Liver (tissue), 9 donors: Measurements from ENCODE around the gene NFU1. TPM values are rescaled to one million over a fixed set of nuclear protein-coding genes. Genes with fewer than 3 reads are reported as not detected.

Experiments used
- DNase-seq: peaks from one replicate; pipeline ENCODE4 v3.0.0-alpha.2; 2017; ENCODE audit warnings: low spot score
- H3K27ac ChIP-seq, 2 donors: one replicate each; pipeline ENCODE4 v1.7.0; 2013; ENCODE audit warnings: inconsistent platforms in 2 of 2, low read length in 2 of 2, control low read depth in 1 of 2, low read depth in 1 of 2, mild to moderate bottlenecking in 1 of 2
- H3K27me3 ChIP-seq, 4 donors: one replicate each; pipeline versions ENCODE4 v1.6.1 to v1.7.0; 2013; ENCODE audit warnings: low read length in 3 of 4, inconsistent platforms in 1 of 4, mild to moderate bottlenecking in 1 of 4, moderate library complexity in 1 of 4; ENCODE audit not compliant: control insufficient read depth in 4 of 4, insufficient read depth in 4 of 4
- H3K36me3 ChIP-seq, 4 donors: one replicate each; pipeline versions ENCODE4 v1.6.1 to v1.7.0; 2013; ENCODE audit warnings: low read length in 3 of 4, mild to moderate bottlenecking in 3 of 4, low read depth in 1 of 4, moderate library complexity in 1 of 4; ENCODE audit not compliant: control insufficient read depth in 4 of 4, insufficient read depth in 3 of 4
- H3K4me1 ChIP-seq, 4 donors: one replicate each; pipeline versions ENCODE4 v1.6.1 to v1.7.0; 2013; ENCODE audit warnings: low read length in 3 of 4, mild to moderate bottlenecking in 3 of 4, moderate library complexity in 1 of 4; ENCODE audit not compliant: control insufficient read depth in 4 of 4, insufficient read depth in 4 of 4
- H3K4me3 ChIP-seq, 3 donors: one replicate each; pipeline versions ENCODE4 v1.6.1 to v1.7.0; 2013; ENCODE audit warnings: low read length in 3 of 3, control low read depth in 1 of 3, low read depth in 1 of 3, mild to moderate bottlenecking in 1 of 3
- H3K9ac ChIP-seq, 2 donors: one replicate each; pipeline ENCODE4 v1.7.0; 2013; ENCODE audit warnings: low read length in 2 of 2, mild to moderate bottlenecking in 2 of 2, moderate library complexity in 2 of 2, control low read depth in 1 of 2, low read depth in 1 of 2
- H3K9me3 ChIP-seq, 4 donors: one replicate each; pipeline versions ENCODE4 v1.6.1 to v1.7.0; 2013; ENCODE audit warnings: low read length in 3 of 4; ENCODE audit not compliant: control insufficient read depth in 4 of 4
- ATF3 ChIP-seq: IDR thresholded peaks from 2 replicates; pipeline ENCODE4 v1.6.1; 2016; ENCODE audit warnings: antibody characterized with exemption
- CTCF ChIP-seq: fragments of 150-350 bp; IDR thresholded peaks from 2 replicates; pipeline ENCODE4 v1.5.1; 2017; ENCODE audit warnings: improper control_type of control experiment, low read depth, low read length; ENCODE audit not compliant: missing input control
- EGR1 ChIP-seq, 2 donors: IDR thresholded peaks; 2 replicates each; pipeline ENCODE4 v1.6.1; 2016 to 2018; ENCODE audit warnings: antibody characterized with exemption in 2 of 2, low read depth in 2 of 2
- FOXA1 ChIP-seq: IDR thresholded peaks from 2 replicates; pipeline ENCODE4 v1.6.1; 2016; ENCODE audit warnings: antibody characterized with exemption
- FOXA2 ChIP-seq: IDR thresholded peaks from 2 replicates; pipeline ENCODE4 v1.6.1; 2016; ENCODE audit warnings: antibody characterized with exemption
- GABPA ChIP-seq, 2 donors: IDR thresholded peaks in 1 of 2; conservative IDR thresholded peaks in 1 of 2; 2 replicates each; pipeline ENCODE4 v1.6.1; 2016; ENCODE audit warnings: antibody characterized with exemption in 2 of 2, mild to moderate bottlenecking in 1 of 2, moderate library complexity in 1 of 2
- HNF4A ChIP-seq, 2 donors: conservative IDR thresholded peaks; 2 replicates each; pipeline ENCODE4 v1.6.1; 2016; ENCODE audit warnings: antibody characterized with exemption in 2 of 2, mild to moderate bottlenecking in 2 of 2
- JUND ChIP-seq, 2 donors: IDR thresholded peaks; 2 replicates each; pipeline ENCODE4 v1.6.1; 2016; ENCODE audit warnings: antibody characterized with exemption in 2 of 2
- MAX ChIP-seq: IDR thresholded peaks from 2 replicates; pipeline ENCODE4 v1.6.1; 2016; ENCODE audit warnings: antibody characterized with exemption
- NR2F2 ChIP-seq: IDR thresholded peaks from 2 replicates; pipeline ENCODE4 v1.6.1; 2016; ENCODE audit warnings: antibody characterized with exemption
- RAD21 ChIP-seq, 2 donors: IDR thresholded peaks; 2 replicates each; pipeline ENCODE4 v1.6.1; 2016; ENCODE audit warnings: antibody characterized with exemption in 2 of 2, mild to moderate bottlenecking in 2 of 2
- RXRA ChIP-seq, 2 donors: IDR thresholded peaks; 2 replicates each; pipeline ENCODE4 v1.6.1; 2017 to 2018; ENCODE audit warnings: antibody characterized with exemption in 2 of 2, mild to moderate bottlenecking in 1 of 2
- SP1 ChIP-seq: IDR thresholded peaks from 2 replicates; pipeline ENCODE4 v1.6.1; 2018; ENCODE audit warnings: antibody characterized with exemption, mild to moderate bottlenecking
- TAF1 ChIP-seq: conservative IDR thresholded peaks from 2 replicates; pipeline ENCODE4 v1.6.1; 2016; ENCODE audit warnings: antibody characterized with exemption, mild to moderate bottlenecking
- YY1 ChIP-seq: IDR thresholded peaks from 2 replicates; pipeline ENCODE4 v1.6.1; 2016; ENCODE audit warnings: antibody characterized with exemption, mild to moderate bottlenecking
- ZBTB33 ChIP-seq: IDR thresholded peaks from 2 replicates; pipeline ENCODE4 v1.6.1; 2016; ENCODE audit warnings: antibody characterized with exemption
- WGBS: extraction: QIAGEN DNeasy Blood & Tissue Kit; methylation state at CpG from one replicate; pipeline ENCODE4 v1.1.7; 2013; 5-methylcytosine and 5-hydroxymethylcytosine counted together
- polyA plus RNA-seq, 2 donors: library from polyadenylated mRNA; stranded (reverse) in 1 of 2; unstranded in 1 of 2; fragments of 200-250 nt in 1 of 2; fragments of >200 nt in 1 of 2; fragmentation: Nextera tagmentation in 1 of 2; extraction: Ambion mirVana in 1 of 2; gene quantifications; one replicate each; pipeline versions ENCODE4 v1.2.1 to v1.2.3, GENCODE V29; 2013 to 2015
- total RNA-seq, 2 donors: library from RNA; depleted of rRNA; stranded (reverse); fragments of >200 nt; gene quantifications; one replicate each; pipeline ENCODE4 v1.2.3, GENCODE V29; 2014
- donor health status: healthy.
- donor health status: healthy.
- donor health status: healthy.
- donor health status: healthy.
- donor health status: healthy.

NFU1 gene
- total and polyA plus RNA-seq, 4 donors: 7.4 to 37.4 (median 16.0) TPM

GRCh38 chr2:69382547-69382946 lies 54.7 kb downstream of the NFU1 start:
- DNase-seq: no peak
- H3K4me3 ChIP-seq: no peak overlapping the region

GRCh38 chr2:69381337-69381737 lies 55.9 kb downstream of the NFU1 start:
- no peak for DNase-seq
- Histone ChIP-seq H3K9ac (no peak overlapping the region), H3K4me1 (peaks cover 4 to 11% (median 8%) of the 10 kb centered on the region in 4 donors), H3K27me3 (no peaks in the 10 kb centered on the region), H3K36me3 (no peaks in the 10 kb centered on the region), H3K4me3 (no peak overlapping the region), H3K27ac (no peak overlapping the region), H3K9me3 (no peaks in the 10 kb centered on the region)
- TF ChIP-seq EGR1 (IDR thresholded peaks at IDR 0.05; ENCODE audit: low read depth in 2 of 2): no peak
- TF ChIP-seq NR2F2: no peak
- no peak for TF ChIP-seq ATF3
- no peak for TF ChIP-seq GABPA (IDR thresholded peaks at IDR 0.05 in 1 of 2, conservative IDR thresholded peaks at IDR 0.05 in 1 of 2)
- 94% methylated on average over 1 of the region's 1 CpG for WGBS

More at GRCh38 chr2:69382547-69382946, 54.7 kb downstream of the NFU1 start:
- Histone ChIP-seq H3K27ac (no peak overlapping the region), H3K36me3 (no peaks in the 10 kb centered on the region), H3K4me1 (peaks cover 4 to 12% (median 8%) of the 10 kb centered on the region in 4 donors), H3K9me3 (no peaks in the 10 kb centered on the region), H3K9ac (no peak overlapping the region), H3K27me3 (no peaks in the 10 kb centered on the region)
- no peak for TF ChIP-seq TAF1
- TF ChIP-seq YY1: no peak
- TF ChIP-seq HNF4A (conservative IDR thresholded peaks at IDR 0.05): no peak
- TF ChIP-seq FOXA1: no peak
- TF ChIP-seq EGR1 (IDR thresholded peaks at IDR 0.05; ENCODE audit: low read depth in 2 of 2): no peak
- TF ChIP-seq CTCF: no peak
- TF ChIP-seq NR2F2: no peak
- no peak for TF ChIP-seq RXRA (IDR thresholded peaks at IDR 0.05)
- no peak for TF ChIP-seq JUND (IDR thresholded peaks at IDR 0.05)
- TF ChIP-seq ZBTB33: no peak
- whole genome bisulfite sequencing: 82% methylated on average over 2 of the region's 2 CpGs

GRCh38 chr2:69380072-69380917 lies 56.9 kb downstream of the NFU1 start:
- Histone ChIP-seq H3K9me3 (no peaks in the 10 kb centered on the region), H3K4me3 (no peak overlapping the region), H3K27me3 (no peaks in the 10 kb centered on the region), H3K9ac (no peak overlapping the region), H3K36me3 (no peaks in the 10 kb centered on the region), H3K27ac (no peak overlapping the region), H3K4me1 (peaks cover 7 to 11% (median 8%) of the 10 kb centered on the region in 4 donors)
- DNase-seq: no peak
- no peak for TF ChIP-seq NR2F2
- TF ChIP-seq RXRA (IDR thresholded peaks at IDR 0.05): no peak
- no peak for TF ChIP-seq SP1
- no peak for TF ChIP-seq TAF1
- no peak for TF ChIP-seq ATF3
- no peak for TF ChIP-seq YY1
- no peak for TF ChIP-seq MAX
- no peak for TF ChIP-seq FOXA1
- no peak for TF ChIP-seq ZBTB33
- TF ChIP-seq FOXA2: no peak
- TF ChIP-seq RAD21 (IDR thresholded peaks at IDR 0.05): no peak
- TF ChIP-seq EGR1 (IDR thresholded peaks at IDR 0.05; ENCODE audit: low read depth in 2 of 2): no peak
- TF ChIP-seq GABPA (IDR thresholded peaks at IDR 0.05 in 1 of 2, conservative IDR thresholded peaks at IDR 0.05 in 1 of 2): no peak
- 97% methylated on average over 12 of the region's 12 CpGs for WGBS
